Endothelial cell of umbilical vein (primary cell): ENCODE data around the gene CPNE9. TPM values are rescaled to one million over a fixed set of nuclear protein-coding genes. Genes with fewer than 3 reads are reported as not detected.

Source experiments
- BruUV-seq: library from RNA; stranded (reverse); fragments of 400-500 nt; replicated peaks from 2 replicates; lab custom pipeline; 2021; lab: Mats Ljungman, UMichigan
- CTCF ChIA-PET: fragments of 300-600, 350-600 bp; sonication (Branson Sonifier 250); formaldehyde crosslinking; loops from one replicate; lab custom pipeline; 2021; ENCODE audit warnings: antibody characterized with exemption, inconsistent platforms; lab: Charles Lee
- POLR2A ChIA-PET: fragments of 300-600, 350-600 bp; sonication (Branson Sonifier 250); formaldehyde crosslinking; loops from one replicate; lab custom pipeline; 2021; ENCODE audit warnings: antibody characterized with exemption, inconsistent platforms; lab: Charles Lee
- DNase-seq: peaks from one replicate; pipeline ENCODE4 v3.0.0-alpha.2; 2011; ENCODE audit warnings: low read depth, low spot score
- FAIRE-seq: peaks from 2 replicates; lab custom pipeline; 2011; peaks lifted over from hg19 to GRCh38; lab: Jason Lieb, UNC
- H2AFZ ChIP-seq: 2 replicates; pipeline ENCODE4 v1.6.0; 2012; ENCODE audit warnings: low read depth, low read length, control low read depth, inconsistent platforms
- H3K27ac ChIP-seq: 2 replicates; pipeline ENCODE4 v1.5.1; 2011; ENCODE audit warnings: low read depth, mild to moderate bottlenecking, control low read depth, low read length, moderate library complexity; ENCODE audit not compliant: insufficient read depth
- H3K27me3 ChIP-seq, 2 experiments: 2 replicates each; pipeline versions ENCODE4 v1.6.0 to v1.6.1; 2011; ENCODE audit warnings: low read length in 2 of 2, mixed read lengths in 1 of 2; ENCODE audit not compliant: control insufficient read depth in 2 of 2, insufficient read depth in 2 of 2
- H3K36me3 ChIP-seq, 2 experiments: 2 replicates in 1 of 2; 3 replicates in 1 of 2; pipeline ENCODE4 v1.5.1; 2011; ENCODE audit warnings: low read length in 2 of 2, mild to moderate bottlenecking in 1 of 2, moderate library complexity in 1 of 2; ENCODE audit not compliant: control insufficient read depth in 2 of 2, insufficient read depth in 2 of 2; ENCODE audit errors: extremely low read depth in 1 of 2
- H3K4me1 ChIP-seq: 3 replicates; pipeline ENCODE4 v1.5.1; 2011; ENCODE audit warnings: mild to moderate bottlenecking, low read length; ENCODE audit not compliant: control insufficient read depth, insufficient read depth; ENCODE audit errors: extremely low read depth
- H3K4me2 ChIP-seq: 2 replicates; pipeline ENCODE4 v1.6.1; 2011; ENCODE audit warnings: low read length, control low read depth, mixed read lengths; ENCODE audit not compliant: insufficient read depth
- H3K4me3 ChIP-seq, 3 experiments: fragments of 200-600 bp in 1 of 3; sonication (generic), shearing (Covaris generic) in 1 of 3; replicated peaks in 1 of 3; 2 replicates each; pipeline ENCODE4 v1.5.1; 2011 to 2016; ENCODE audit warnings: control low read depth in 3 of 3, low read length in 3 of 3, mild to moderate bottlenecking in 2 of 3, inconsistent platforms in 1 of 3, low read depth in 1 of 3, moderate library complexity in 1 of 3; ENCODE audit not compliant: insufficient read depth in 1 of 3
- H3K79me2 ChIP-seq: 2 replicates; pipeline ENCODE4 v1.6.0; 2012; ENCODE audit warnings: low read length, inconsistent platforms; ENCODE audit not compliant: control insufficient read depth, insufficient read depth
- H3K9ac ChIP-seq: replicated peaks from 2 replicates; pipeline ENCODE3; 2011; ENCODE audit warnings: low read length, control low read depth; ENCODE audit not compliant: insufficient read depth; ENCODE audit errors: extremely low read depth
- H3K9me1 ChIP-seq: replicated peaks from 3 replicates; pipeline ENCODE4 v1.6.0; 2011; ENCODE audit warnings: mild to moderate bottlenecking, low read length; ENCODE audit not compliant: control insufficient read depth, insufficient read depth; ENCODE audit errors: extremely low read depth
- H3K9me3 ChIP-seq: replicated peaks from 2 replicates; pipeline ENCODE4 v1.5.1; 2012; ENCODE audit warnings: low read length, inconsistent platforms; ENCODE audit not compliant: control insufficient read depth, insufficient read depth
- H4K20me1 ChIP-seq: replicated peaks from 2 replicates; pipeline ENCODE3; 2011; ENCODE audit warnings: mild to moderate bottlenecking, low read length; ENCODE audit not compliant: control insufficient read depth, insufficient read depth; ENCODE audit errors: extremely low read depth
- CTCF ChIP-seq, 2 donors: IDR thresholded peaks; 1 replicate in 1 of 2; 2 replicates in 1 of 2; pipeline ENCODE4 v1.5.1; 2011; ENCODE audit warnings: low read length in 2 of 2, mild to moderate bottlenecking in 2 of 2, moderate library complexity in 2 of 2, control low read depth in 1 of 2, inconsistent platforms in 1 of 2, low read depth in 1 of 2; ENCODE audit not compliant: insufficient read depth in 1 of 2; ENCODE audit errors: extremely low read depth in 1 of 2
- EZH2 ChIP-seq: IDR thresholded peaks from 2 replicates; pipeline ENCODE4 v1.6.1; 2012; ENCODE audit warnings: borderline replicate concordance, low read depth, mild to moderate bottlenecking, moderate library complexity, low read length, inconsistent platforms; ENCODE audit not compliant: severe bottlenecking
- FOS ChIP-seq: IDR thresholded peaks from 2 replicates; pipeline ENCODE4 v1.6.1; 2011; ENCODE audit warnings: mild to moderate bottlenecking, low read length, moderate library complexity, borderline replicate concordance; ENCODE audit not compliant: insufficient read depth
- GATA2 ChIP-seq: IDR thresholded peaks from 2 replicates; pipeline ENCODE4 v1.7.0; 2011; ENCODE audit warnings: low read depth, mild to moderate bottlenecking, moderate library complexity, mixed read lengths, low read length; ENCODE audit not compliant: insufficient read length, insufficient read depth
- JUN ChIP-seq: IDR thresholded peaks from 2 replicates; pipeline ENCODE4 v1.6.1; 2011; ENCODE audit warnings: borderline replicate concordance, low read depth; ENCODE audit not compliant: insufficient read length, insufficient read depth
- MYC ChIP-seq: IDR thresholded peaks from one replicate; pipeline ENCODE4 v1.6.1; 2011; ENCODE audit warnings: mild to moderate bottlenecking, low read depth, low read length
- POLR2A ChIP-seq: IDR thresholded peaks from 2 replicates; pipeline ENCODE4 v1.6.1; 2012; ENCODE audit warnings: low read depth, mild to moderate bottlenecking, control low read depth, low read length
- POLR2AphosphoS5 ChIP-seq: IDR thresholded peaks from 2 replicates; pipeline ENCODE4 v1.6.1; 2012; ENCODE audit warnings: low read depth, mild to moderate bottlenecking, control low read depth, low read length, moderate library complexity; ENCODE audit not compliant: insufficient read depth
- dilution Hi-C: fragments of 300-500 bp; cut with MboI; formaldehyde crosslinking; loops from one replicate; pipeline ENCODE4 v1.15.0; 2019; ENCODE audit warnings: low sequenced_read_pairs; ENCODE audit not compliant: extremely low pct_ligation_motif_present
- intact Hi-C: fragments of 100-400 bp; cut with micrococcal nuclease; formaldehyde crosslinking; loops from one replicate; pipeline ENCODE4 v1.10.0; 2022
- polyA plus RNA-seq, 4 experiments: library from polyadenylated mRNA; depleted of rRNA in 3 of 4; stranded (reverse) in 3 of 4; unstranded in 1 of 4; fragments of >200 nt; gene quantifications; 2 replicates each; pipeline versions ENCODE4 v1.2.1 to v1.2.3, GENCODE V29; 2011 to 2012; ENCODE audit warnings: missing spikeins in 1 of 4
- total RNA-seq: library from RNA; stranded (reverse); gene quantifications from 2 replicates; pipeline ENCODE4 v1.2.3, GENCODE V29; 2021
- TF ChIP-seq, protein P1 (sequence below): IDR thresholded peaks from 2 replicates; pipeline ENCODE4 v1.6.1; 2011; ENCODE audit not compliant: insufficient read depth, insufficient read length

Gene CPNE9
- total and polyA plus RNA-seq, 2 donors (not counting 3 experiments of a cell fraction or from before 2014, with no cell fraction given): not detected

DNA sequence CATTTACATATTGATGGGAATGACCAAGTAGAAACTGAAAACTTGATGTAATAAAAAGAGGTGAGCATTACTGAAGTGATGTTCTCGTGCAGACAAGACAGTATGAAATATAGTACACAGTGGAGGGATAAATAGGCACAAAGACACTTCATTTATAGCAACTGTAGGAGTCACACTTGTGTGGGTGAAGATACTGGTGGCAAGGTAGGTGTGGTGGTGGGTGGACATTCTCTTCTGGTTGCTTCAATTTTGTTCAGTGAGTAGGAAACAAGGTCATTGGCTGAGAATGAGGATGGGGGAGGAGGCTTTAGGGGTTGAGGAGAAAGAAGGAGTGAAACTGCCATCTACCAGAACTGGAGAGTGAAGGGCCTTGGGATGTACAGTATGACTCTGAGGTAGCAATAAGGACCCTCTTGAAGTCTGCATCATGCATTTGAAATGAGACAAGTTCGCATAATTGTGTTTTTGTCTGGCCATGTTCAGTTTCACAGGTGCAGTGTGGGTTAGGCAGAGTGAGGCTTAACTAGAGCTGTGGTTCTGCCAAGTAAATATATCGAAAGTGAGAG, 6.6 kb downstream of the CPNE9 start:
- Histone ChIP-seq H3K9ac (no peak overlapping the region), H3K27ac (no peak overlapping the region), H3K9me3 (no peaks in the 10 kb centered on the region), H3K36me3 (no peaks in the 10 kb centered on the region), H3K27me3 (peaks cover 2 to 5% of the 10 kb centered on the region in 2 experiments), H4K20me1 (no peaks in the 10 kb centered on the region), H3K79me2 (no peaks in the 10 kb centered on the region), H3K4me2 (no peak overlapping the region), H3K9me1 (no peaks in the 10 kb centered on the region), H3K4me1 (no peaks in the 10 kb centered on the region), H3K4me3 (no peak overlapping the region), H2AFZ (no peak overlapping the region)
- DNase-seq (no peak), FAIRE-seq (no peak)
- intact Hi-C loops (no loop called here), dilution Hi-C loops (no loop called here)
- ChIA-PET POLR2A (no interaction called here), CTCF (no interaction called here)
- TF ChIP-seq MYC (no peak), GATA2 (no peak), POLR2AphosphoS5 (no peak), EZH2 (no peak), CTCF (IDR thresholded peaks at IDR 0.05; ENCODE audit: extremely low read depth in 1 of 2, insufficient read depth in 1 of 2, low read depth in 1 of 2, low read length in 2 of 2) (no peak), FOS (no peak), POLR2A (no peak), JUN (no peak)
- TF ChIP-seq, protein P1, sequence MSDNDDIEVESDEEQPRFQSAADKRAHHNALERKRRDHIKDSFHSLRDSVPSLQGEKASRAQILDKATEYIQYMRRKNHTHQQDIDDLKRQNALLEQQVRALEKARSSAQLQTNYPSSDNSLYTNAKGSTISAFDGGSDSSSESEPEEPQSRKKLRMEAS: no peak
- BruUV-seq: no TSS peak
